Nucleus accumbens (tissue), 56 donors: Measurements from ENCODE around the gene ZNF350.
A peak's percentile ranks its signal among the peaks of the same experiment; 100 is the strongest.
"Not testable (repeated sequence)": the region's sequence is repeated elsewhere in the genome, so short reads cannot be mapped to it uniquely, and the experiment has no call there.

Source experiments
- DNase-seq, 56 donors: peaks; one replicate each; lab custom pipeline; 2025; lab: John Stamatoyannopoulos, UW

ZNF350 gene

DNA sequence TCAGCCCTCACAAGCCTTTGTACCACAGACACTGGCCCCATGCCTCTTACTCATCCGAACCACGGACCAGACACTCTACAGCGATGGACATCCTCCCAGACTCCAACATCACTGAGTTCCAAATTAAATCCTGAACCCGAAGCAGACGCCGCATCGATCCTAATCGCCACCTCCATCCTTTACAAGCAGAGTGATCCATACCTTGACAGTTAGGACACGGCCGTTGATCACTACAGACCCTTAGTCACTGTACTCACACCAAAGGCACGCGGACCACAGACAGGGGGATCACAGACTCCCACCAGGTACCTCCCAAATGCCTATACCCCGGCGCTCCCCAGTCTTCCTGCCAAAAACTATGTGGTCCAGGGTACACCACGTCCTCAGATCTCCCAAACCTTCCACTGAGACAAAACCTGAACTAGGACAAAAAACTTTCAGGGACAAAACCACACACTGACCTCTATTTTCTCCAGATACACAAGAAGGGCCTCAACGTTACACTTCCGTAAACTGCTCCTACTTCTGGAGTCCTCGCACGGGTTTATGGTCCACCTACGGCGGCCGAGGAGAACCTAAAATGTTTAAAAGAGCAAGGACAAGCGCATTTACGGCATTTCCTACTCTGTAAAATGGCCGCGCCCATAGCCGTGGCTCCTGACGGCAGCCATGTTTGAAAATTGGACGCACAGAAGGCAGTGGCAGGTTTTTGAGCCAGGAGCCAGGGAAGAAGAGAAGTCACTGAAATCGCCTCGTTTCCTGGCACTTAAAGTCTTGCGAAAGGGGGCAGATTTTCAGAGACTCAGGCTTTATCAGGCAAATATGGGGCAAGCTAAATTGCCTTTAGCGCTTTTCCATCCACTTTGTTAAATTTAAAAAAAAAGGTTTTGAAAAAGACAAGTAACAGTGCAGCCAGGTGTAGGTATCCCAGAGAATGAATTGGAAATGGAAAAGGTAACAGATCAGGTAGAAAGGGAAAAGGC, at the start of gene ZNF350:
ZNF350 (minus strand) TSS at position 532 of the 983 bp plus-strand sequence. CDS start 12,480 bp downstream, outside the sequence.
- DNase-seq, result peak; percentile 64 to 99 (median 92)

DNA sequence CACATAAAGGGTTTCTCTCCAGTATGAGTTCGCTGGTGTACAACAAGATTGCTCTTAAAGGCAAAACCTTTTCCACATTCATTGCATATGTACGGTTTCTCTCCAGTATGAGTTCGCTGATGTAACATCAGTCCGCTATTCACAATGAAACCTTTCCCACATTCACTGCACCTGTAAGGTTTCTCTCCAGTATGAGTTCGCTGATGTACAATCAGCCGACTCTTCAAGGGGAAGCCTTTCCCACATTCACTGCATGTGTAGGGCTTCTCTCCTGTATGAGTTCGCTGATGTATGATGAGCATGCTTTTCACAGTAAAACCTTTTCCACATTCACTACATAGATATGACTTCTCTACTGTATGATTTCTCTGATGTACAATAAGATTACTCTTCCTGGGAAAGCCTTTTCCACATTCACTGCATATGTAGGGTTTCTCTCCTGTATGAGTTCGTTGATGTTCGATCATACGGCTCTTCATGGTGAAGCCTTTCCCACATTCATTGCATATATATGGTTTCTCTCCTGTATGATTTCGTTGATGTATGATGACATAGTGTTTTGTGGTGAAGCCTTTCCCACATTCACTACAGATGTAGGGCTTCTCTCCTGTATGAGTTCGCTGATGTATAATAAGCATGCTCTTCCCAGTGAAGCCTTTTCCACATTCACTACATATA, 47.5 kb upstream of the ZNF350 start:
- no peak for DNase-seq

DNA sequence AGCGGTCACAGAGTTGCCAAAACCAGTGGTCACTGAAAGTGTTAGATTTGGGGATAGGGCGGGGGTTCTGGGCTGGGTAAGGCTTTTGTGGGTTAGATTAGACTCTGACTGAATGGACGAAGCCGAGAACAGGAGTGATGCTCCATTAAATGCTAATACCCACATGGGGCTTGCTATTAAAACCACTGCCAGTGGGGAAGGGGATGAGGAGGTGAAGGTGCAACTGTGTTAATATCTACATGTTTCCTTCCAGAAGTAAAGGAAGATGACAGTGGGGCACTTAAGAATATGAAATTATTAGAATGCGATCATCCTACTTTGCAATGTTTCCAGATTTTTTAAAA, 42.1 kb upstream of the ZNF350 start:
- DNase-seq, result peak in 1 of 56 donors; percentile 58

DNA sequence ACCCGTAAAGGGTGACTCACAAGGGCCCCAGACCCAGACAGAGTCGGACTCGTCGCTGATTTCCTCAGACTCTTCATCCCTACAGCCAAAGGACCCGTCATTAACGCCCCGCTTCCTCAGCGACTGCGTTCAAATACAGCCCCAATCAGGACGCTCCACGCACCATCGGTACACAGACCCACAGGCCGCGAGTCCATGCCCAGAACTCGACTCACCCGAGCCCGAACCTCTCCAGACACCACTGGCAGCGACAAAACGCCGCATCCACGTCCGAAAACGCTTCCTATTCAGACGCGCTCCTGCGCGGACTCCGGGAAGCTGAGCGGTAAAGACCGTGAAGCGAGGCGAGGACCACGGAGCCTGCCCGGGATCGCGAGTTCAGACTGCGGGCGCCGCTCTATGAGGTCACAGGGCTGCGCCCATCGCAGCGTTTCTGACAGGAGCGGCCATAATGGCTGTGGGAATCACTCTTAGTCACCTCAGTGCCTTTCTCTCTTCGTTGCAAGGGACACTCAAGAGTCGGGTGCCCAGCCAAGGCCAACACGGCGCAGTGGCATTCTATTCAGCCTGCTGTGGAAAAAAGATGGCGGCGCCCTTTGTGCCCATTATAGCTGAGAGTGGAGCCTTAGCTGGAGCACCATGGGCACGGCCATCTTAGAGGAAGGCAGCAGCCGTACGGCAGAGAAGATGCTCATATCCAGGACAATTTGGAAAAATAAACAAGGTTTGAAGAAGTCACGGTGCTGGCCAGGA, 41.6 kb upstream of the ZNF350 start, which contains the start of gene ZNF614:
ZNF614 (minus strand) TSS at position 353 of the 753 bp plus-strand sequence. CDS start 2,634 bp downstream, outside the sequence.
- DNase-seq, result peak in 55 of 56 donors; percentile 56 to 98 (median 85)

DNA sequence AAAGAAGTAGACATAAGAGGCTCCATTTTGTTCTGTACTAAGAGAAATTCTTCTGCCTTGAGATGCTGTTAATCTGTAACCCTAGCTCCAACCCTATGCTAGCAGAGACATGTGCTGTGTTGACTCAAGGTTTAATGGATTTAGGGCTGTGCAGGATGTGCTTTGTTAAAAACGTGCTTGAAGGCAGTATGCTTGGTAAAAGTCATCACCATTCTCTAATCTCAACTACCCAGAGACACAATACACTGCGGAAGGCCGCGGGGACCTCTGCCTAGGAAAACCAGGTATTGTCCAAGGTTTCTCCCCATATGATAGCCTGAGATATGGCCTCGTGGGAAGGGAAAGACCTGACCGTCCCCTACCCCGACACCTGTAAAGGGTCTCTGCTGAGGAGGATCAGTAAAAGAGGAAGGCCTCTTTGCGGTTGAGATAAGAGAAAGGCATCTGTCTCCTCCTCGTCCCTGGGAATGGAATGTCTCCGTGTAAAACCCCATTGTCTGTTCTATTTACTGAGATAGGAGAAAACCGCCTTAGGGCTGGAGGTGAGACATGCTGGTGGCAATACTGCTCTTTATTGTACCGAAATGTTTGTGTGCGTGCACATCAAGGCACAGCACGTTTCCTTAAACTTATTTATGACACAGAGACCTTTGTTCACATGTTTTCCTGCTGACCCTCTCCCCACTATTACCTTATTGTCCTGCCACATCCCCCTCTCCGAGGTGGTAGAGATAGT, 39.8 kb upstream of the ZNF350 start:
- not testable (repeated sequence) for DNase-seq

DNA sequence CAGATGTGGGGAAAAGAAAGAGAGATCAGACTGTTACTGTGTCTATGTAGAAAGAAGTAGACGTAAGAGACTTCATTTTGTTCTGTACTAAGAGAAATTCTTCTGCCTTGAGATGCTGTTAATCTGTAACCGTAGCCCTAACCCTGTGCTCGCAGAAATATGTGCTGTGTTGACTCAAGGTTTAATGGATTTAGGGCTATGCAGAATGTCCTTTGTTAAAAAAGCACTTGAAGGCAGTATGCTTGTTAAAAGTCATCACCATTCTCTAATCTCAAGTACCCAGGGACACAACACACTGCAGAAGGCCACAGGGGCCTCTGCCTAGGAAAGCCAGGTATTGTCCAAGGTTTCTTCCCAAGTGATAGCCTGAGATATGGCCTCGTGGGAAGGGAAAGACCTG, 37.8 kb upstream of the ZNF350 start:
- not testable (repeated sequence) for DNase-seq

DNA sequence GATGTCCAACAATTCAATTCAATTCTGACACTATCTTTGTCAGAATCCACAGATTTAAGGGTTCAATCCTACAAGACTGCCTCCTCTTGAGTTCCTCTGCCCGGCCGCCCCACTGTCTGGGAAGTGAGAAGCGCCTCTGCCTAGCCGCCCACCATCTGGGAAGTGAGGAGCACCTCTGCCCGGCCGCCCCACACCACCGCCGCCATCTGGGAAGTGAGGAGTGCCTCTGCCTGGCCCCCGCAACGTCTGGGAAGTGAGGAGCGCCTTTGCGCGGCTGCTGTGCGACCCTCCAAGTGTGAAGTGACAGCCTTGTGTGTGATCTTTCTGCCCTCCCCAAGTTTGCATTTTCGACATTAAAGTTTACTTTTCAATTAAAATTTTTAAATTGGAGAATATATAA, 35.6 kb upstream of the ZNF350 start:
- DNase-seq, result no peak

DNA sequence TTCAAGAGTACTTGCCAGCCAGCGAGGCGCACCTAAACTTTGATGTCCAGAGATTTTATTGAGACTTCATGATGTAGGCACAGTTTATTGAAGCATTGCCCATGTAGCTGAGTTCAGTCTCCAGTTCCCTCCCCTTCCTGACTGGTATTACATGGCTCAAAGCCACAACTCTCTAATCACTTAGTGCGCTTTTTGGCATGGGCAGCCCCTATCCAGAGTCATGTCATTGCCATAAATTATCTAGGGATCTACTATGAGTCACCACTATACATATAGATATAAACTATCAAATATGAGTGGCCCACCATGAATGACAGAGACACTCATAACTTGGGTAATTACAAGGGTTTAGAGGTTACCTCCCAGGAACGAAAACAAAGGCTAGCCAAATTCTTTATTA, 33.9 kb upstream of the ZNF350 start:
- no peak for DNase-seq

DNA sequence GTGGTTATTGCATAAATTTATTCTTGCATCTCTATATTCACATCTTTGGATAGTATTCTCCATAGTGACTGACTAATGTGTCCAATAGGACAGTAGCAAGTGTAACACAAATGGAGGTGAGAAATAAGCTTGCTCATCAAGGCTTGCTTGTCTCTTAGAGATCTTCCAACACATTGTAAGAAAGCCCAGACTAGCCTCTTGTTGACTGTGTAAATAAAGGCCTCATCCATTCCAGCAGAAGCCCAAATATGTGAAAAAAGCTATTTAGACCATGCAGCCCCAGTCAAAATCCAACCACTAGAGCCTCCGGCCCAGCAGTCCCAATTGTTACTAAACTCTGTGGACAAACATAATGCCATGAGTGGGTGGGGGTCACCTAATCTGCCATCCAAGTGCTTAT, 24.0 kb upstream of the ZNF350 start:
- no peak for DNase-seq

DNA sequence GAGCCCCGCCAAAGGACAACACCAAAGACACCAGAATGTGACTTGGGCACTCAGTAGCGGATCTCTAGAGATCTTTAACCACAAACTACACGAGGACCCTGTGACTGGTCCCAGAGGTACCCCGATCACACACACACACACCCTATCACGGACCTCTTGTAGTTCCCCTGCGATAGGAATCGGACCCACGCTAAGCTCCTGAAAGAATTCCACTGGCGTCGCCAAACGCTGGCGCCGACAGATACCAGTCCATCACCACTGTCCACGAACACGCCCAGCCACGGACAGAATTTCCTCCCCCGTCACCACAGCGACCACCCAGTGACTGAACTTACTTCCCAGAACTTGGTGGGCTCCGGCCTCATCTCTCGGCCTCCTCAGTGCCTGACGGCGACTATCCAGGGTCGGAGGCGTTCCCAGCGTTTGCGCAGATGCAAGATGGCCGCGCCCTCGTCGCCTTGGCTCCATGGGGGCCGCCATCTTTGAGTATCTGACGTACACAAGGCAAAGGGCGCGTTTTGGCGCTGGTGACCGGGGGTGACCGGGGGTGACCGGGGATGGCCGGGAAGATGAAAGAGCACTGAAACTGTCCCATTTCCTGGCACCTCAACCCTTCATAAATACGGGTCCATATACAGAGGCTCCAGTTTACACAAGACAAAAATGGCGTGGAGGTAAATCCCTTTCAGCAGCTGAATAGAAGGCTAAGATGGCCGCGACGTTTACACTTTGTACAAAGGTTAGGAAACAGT, 21.3 kb upstream of the ZNF350 start, which contains the start of gene ZNF615:
ZNF615 (minus strand) TSS at position 406 of the 752 bp plus-strand sequence. CDS start 4,500 bp downstream, outside the sequence.
- DNase-seq, result peak in 55 of 56 donors; percentile 42 to 96 (median 89)

DNA sequence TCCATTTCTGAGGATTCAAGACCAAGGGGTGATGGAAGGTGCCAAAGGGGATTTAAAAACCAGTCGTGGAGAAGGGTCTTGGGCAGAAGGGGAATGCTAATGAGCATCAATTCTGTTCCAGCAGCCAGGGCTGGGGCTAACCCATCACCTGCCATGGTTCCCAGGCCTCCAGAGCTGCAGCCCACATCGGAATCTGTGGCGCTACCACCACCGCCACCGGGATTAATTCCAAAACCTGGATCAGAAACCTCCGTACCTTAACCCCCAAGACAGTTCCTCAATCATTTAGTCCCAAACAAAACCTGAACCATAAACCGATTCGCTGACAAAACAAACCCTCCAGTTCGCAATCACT, 20.8 kb upstream of the ZNF350 start:
- peak in 14 of 56 donors; percentile 21 to 63 (median 44) for DNase-seq

DNA sequence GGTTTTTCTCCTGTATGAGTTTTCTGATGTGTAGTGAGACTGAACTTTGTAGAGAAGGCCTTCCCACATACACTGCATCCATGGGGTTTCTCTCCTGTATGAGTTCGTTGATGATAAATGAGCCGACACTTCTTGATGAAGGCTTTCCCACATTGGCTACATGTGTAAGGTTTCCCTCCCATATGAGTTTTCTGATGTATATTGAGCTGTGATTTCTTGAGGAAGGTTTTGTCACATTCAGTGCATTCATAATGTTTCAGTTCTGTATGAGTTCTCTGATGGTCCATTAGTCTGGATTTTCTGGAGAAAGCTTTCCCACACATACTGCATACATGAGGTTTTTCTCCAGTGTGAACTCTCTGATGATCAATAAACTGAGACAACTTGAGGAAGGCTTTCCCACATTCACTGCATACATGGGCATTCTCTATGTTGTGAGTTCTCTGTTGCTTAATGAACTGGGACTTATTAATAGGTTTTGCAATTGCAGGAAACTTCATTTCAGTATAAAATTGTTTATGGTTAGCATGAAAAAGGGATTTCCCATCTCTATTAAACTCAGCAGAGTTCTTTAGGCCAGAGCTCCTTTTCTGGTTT, 7.5 kb upstream of the ZNF350 start:
- no peak for DNase-seq

DNA sequence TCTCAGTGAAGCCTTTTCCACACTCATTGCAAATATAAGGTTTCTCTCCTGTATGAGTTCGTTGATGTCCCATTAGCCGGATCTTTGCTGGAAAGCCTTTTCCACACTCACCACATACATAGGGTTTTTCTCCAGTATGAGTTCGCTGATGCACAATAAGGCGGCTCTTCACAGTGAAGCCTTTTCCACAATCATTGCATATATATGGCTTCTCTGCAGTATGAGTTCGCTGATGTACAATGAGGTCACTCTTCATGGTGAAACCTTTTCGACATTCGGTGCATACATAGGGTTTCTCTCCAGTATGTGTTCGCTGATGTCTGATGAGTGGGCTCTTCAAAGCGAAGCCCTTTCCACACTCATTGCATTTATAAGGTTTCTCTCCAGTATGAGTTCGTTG, 6.8 kb upstream of the ZNF350 start:
- no peak for DNase-seq

DNA sequence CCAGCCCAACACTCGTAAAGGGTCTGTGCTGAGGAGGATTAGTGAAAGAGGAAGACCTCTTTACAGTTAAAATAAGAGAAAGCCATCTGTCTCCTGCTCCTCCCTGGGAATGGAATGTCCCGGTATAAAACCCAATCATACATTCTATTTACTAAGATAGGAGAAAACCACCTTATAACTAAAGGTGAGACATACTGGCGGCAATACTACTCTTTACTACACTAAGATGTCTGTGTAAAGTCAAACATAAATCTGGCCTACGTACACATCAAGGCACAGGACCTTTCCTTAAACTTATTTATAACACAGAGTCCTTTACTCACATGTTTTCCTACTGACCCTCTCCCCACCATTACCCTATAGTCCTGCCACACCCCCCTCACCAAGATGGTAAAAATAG, 3.3 kb downstream of the ZNF350 start:
- DNase-seq, result no peak

DNA sequence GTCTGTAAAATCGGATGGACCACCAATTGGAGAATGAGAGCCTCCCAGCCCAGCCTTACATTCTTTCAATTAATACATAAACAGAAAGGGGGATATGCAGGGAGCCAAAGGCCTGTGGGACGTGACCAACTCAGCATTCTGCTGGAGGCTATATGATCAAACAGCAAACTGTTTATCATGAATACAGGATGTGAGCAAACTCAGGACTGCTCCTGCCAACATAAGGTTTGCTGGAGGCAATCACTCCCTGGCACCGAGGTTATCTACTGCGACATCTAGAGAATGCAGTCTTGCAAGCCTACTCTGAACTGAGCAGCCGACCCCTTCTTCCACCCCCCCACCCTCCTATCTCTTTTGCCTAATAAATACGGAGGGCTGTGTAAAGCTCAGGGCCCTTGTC, 5.7 kb downstream of the ZNF350 start:
- not testable (repeated sequence) for DNase-seq

DNA sequence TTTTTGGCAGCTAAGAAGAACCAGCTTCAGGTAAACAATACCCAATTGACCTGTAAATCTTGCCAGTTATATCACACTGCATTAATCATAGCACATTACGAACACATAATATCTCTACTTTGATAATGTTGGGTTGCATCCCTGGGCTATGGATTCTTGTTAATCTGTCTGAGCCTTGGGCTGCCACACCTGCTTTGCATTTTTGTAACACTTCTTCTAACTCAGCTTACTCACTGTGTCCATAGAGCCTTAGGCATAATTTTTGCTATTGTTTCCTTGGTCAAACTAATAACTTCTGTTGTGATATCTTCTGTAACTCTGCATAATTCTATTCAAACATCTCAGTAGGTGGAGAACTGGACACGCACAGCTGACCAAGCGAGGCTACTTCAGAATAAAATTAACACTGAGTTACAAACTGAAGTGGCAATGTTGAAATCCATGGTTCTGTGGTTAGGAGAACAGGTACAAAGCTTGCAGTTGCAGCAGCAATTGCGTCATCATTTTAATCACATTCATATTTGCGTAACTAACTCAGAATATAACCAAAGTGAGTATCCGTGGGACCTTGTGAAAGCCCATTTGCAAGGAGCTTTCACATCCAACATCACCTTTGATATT, 6.4 kb downstream of the ZNF350 start:
- no peak for DNase-seq

DNA sequence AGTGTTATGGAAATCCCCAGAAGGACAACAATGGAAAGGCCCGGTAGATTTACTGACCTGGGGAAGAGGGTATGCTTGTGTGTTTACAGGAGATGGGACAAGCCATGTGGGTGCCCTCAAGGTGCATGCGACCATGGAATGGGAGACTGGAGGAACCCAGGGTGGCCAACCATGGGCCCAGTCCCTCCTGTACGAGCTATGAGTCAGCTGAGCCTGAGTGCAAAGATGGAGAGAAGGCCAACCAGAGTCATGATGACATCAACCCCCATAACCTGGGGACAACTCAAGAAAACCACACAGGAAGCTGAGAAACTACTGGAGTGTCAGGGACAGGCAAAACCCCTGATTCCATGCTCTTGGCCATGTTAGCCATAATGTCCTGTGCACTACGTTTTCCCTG, 7.8 kb downstream of the ZNF350 start:
- no peak for DNase-seq

DNA sequence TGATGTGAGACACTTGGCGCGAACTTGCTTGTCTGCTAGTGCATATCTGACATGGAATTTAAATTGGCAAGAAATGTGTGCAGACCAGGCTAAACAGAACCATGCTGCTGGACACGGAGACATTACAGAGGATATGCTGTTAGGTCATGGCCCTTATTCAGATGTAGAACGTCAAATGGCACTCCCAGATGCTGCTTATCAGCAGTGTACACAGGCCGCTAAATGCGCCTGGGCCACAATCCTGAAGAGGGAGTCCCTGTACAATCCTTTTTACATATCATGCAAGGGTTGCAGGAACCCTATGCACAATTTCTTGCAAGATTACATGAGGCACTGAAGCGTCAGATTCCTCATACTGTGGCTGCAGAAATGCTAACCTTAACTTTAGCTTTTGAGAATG, 9.3 kb downstream of the ZNF350 start:
- DNase-seq, result no peak
